CD14-positive monocyte (primary cell): ENCODE measurements around the gene PEX11A. TPM values are rescaled to one million over a fixed set of nuclear protein-coding genes. Genes with fewer than 3 reads are reported as not detected.

Experiments
- DNase-seq, 3 donors: peaks; one replicate each; pipeline ENCODE4 v3.0.0-alpha.2; 2011 to 2022
- H2AFZ ChIP-seq: 2 replicates; pipeline ENCODE4 v1.6.0; 2012; ENCODE audit warnings: mild to moderate bottlenecking, low read depth, low read length, inconsistent platforms; ENCODE audit not compliant: insufficient read depth, poor library complexity, severe bottlenecking
- H3K27ac ChIP-seq, 2 donors: 1 replicate in 1 of 2; 2 replicates in 1 of 2; pipeline ENCODE4 v1.5.1; 2012 to 2013; ENCODE audit warnings: low read length in 2 of 2, control low read depth in 1 of 2, inconsistent platforms in 1 of 2, low read depth in 1 of 2, mild to moderate bottlenecking in 1 of 2
- H3K27me3 ChIP-seq, 2 donors: one replicate each; pipeline versions ENCODE4 v1.6.0 to v1.6.1; 2011 to 2013; ENCODE audit warnings: low read length in 2 of 2; ENCODE audit not compliant: control insufficient read depth in 2 of 2, insufficient read depth in 2 of 2
- H3K36me3 ChIP-seq, 2 donors: replicated peaks in 1 of 2; 1 replicate in 1 of 2; 2 replicates in 1 of 2; pipeline versions ENCODE4 v1.5.1 to v1.6.1; 2012 to 2013; ENCODE audit warnings: low read length in 2 of 2, control low read depth in 1 of 2, inconsistent platforms in 1 of 2, mild to moderate bottlenecking in 1 of 2; ENCODE audit not compliant: insufficient read depth in 2 of 2, control insufficient read depth in 1 of 2
- H3K4me1 ChIP-seq, 2 donors: 1 replicate in 1 of 2; 2 replicates in 1 of 2; pipeline versions ENCODE4 v1.5.1 to v1.6.1; 2012 to 2013; ENCODE audit warnings: low read length in 2 of 2, control low read depth in 1 of 2, inconsistent platforms in 1 of 2, mild to moderate bottlenecking in 1 of 2, moderate library complexity in 1 of 2; ENCODE audit not compliant: insufficient read depth in 2 of 2, control insufficient read depth in 1 of 2
- H3K4me2 ChIP-seq: replicated peaks from 2 replicates; pipeline ENCODE3; 2012; ENCODE audit warnings: low read length, moderate library complexity, mild to moderate bottlenecking; ENCODE audit not compliant: poor library complexity, severe bottlenecking; ENCODE audit errors: extremely low read depth
- H3K4me3 ChIP-seq, 3 experiments: fragments of 200-600 bp in 1 of 3; sonication (generic) in 1 of 3; replicated peaks in 1 of 3; 1 replicate in 2 of 3; 2 replicates in 1 of 3; pipeline ENCODE4 v1.5.1; 2011 to 2013; ENCODE audit warnings: low read length in 3 of 3, mild to moderate bottlenecking in 3 of 3, control low read depth in 2 of 3, low read depth in 2 of 3, inconsistent platforms in 1 of 3, moderate library complexity in 1 of 3
- H3K79me2 ChIP-seq: 2 replicates; pipeline ENCODE4 v1.6.0; 2012; ENCODE audit warnings: mild to moderate bottlenecking, control low read depth, inconsistent platforms, low read length, moderate library complexity; ENCODE audit not compliant: insufficient read depth
- H3K9ac ChIP-seq: 2 replicates; pipeline ENCODE4 v1.6.0; 2017; ENCODE audit warnings: low read length, mild to moderate bottlenecking; ENCODE audit not compliant: insufficient read depth, poor library complexity, severe bottlenecking
- H3K9me3 ChIP-seq, 2 donors: replicated peaks in 1 of 2; 1 replicate in 1 of 2; 2 replicates in 1 of 2; pipeline versions ENCODE4 v1.5.1 to v1.6.1; 2012 to 2013; ENCODE audit warnings: low read length in 2 of 2, control low read depth in 1 of 2; ENCODE audit not compliant: control insufficient read depth in 1 of 2, insufficient read depth in 1 of 2
- H4K20me1 ChIP-seq: 2 replicates; pipeline ENCODE4 v1.6.0; 2012; ENCODE audit warnings: mild to moderate bottlenecking, low read length, control low read depth, moderate library complexity; ENCODE audit not compliant: insufficient read depth
- H3K27ac Mint-ChIP-seq, 7 donors: one replicate each; pipeline ENCODE4 v1.8.0; 2020; ENCODE audit warnings: mild to moderate bottlenecking in 7 of 7, mixed read lengths in 7 of 7, moderate library complexity in 6 of 7, inconsistent platforms in 2 of 7
- H3K27me3 Mint-ChIP-seq, 3 donors: one replicate each; pipeline ENCODE4 v1.8.0; 2021 to 2022; ENCODE audit warnings: low read depth in 3 of 3, mild to moderate bottlenecking in 3 of 3, mixed read lengths in 3 of 3, moderate library complexity in 3 of 3, inconsistent platforms in 1 of 3
- H3K36me3 Mint-ChIP-seq, 2 donors: one replicate each; pipeline ENCODE4 v1.8.0; 2020; ENCODE audit warnings: mixed read lengths in 2 of 2, inconsistent platforms in 1 of 2, mild to moderate bottlenecking in 1 of 2
- H3K4me1 Mint-ChIP-seq: one replicate; pipeline ENCODE4 v1.8.0; 2020; ENCODE audit warnings: mild to moderate bottlenecking, mixed read lengths
- H3K4me3 Mint-ChIP-seq, 2 donors: one replicate each; pipeline ENCODE4 v1.8.0; 2020; ENCODE audit warnings: mild to moderate bottlenecking in 2 of 2, mixed read lengths in 2 of 2, moderate library complexity in 1 of 2
- H3K9me3 Mint-ChIP-seq, 7 donors: one replicate each; pipeline ENCODE4 v1.8.0; 2020 to 2022; ENCODE audit warnings: mixed read lengths in 7 of 7, mild to moderate bottlenecking in 6 of 7, moderate library complexity in 6 of 7, inconsistent platforms in 2 of 7
- WGBS: methylation state at CpG from one replicate; pipeline ENCODE4 v1.1.5; 2013; ENCODE audit warnings: missing lambda C conversion rate; ENCODE audit not compliant: insufficient coverage; 5-methylcytosine and 5-hydroxymethylcytosine counted together
- intact Hi-C, 2 donors: fragments of 100-400 bp; cut with micrococcal nuclease; formaldehyde crosslinking; loops; one replicate each; pipeline versions ENCODE4 v1.15.0 to v1.15.1; 2023
- polyA plus RNA-seq, 3 donors: library from polyadenylated mRNA; depleted of rRNA in 1 of 3; unstranded in 2 of 3; stranded (reverse) in 1 of 3; fragments of 300-500 nt in 2 of 3; fragments of >200 nt in 1 of 3; fragmentation: Illumina TruSeq in 2 of 3; gene quantifications; 1 replicate in 2 of 3; 2 replicates in 1 of 3; pipeline ENCODE4 v1.2.3, GENCODE V29; 2012 to 2021
- TF ChIP-seq, protein P1 (sequence below): fragments of 200-600 bp; IDR thresholded peaks from one replicate; pipeline ENCODE4 v1.8.0; 2022; ENCODE audit warnings: antibody characterized with exemption, mild to moderate bottlenecking

PEX11A gene
- polyA plus RNA-seq, 3 donors = 0.72 to 0.84 (median 0.75) TPM

DNA sequence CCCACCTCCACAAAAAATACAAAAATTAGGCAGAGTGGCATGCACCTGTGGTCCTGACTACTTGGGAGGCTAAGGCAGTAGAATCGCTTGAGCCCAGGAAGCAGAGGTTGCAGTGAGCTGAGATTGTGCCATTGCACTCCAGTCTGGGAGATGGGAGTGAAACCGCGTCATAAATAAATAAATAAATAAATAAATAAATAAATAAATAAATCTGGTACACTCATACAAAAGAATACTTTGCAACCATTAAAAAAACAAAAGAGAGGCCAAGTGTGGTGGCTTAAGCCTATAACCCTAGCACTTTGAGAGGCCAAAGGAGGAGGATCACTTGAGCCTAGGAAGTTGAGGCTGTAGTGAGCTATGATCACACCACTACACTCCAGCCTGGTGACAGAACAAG is 32.5 kb upstream of the PEX11A start:
- H3K36me3 Mint-ChIP-seq = no peaks in the 10 kb centered on the region
- intact Hi-C loops = no loop called here
- H3K27ac ChIP-seq = no peak overlapping the region

DNA sequence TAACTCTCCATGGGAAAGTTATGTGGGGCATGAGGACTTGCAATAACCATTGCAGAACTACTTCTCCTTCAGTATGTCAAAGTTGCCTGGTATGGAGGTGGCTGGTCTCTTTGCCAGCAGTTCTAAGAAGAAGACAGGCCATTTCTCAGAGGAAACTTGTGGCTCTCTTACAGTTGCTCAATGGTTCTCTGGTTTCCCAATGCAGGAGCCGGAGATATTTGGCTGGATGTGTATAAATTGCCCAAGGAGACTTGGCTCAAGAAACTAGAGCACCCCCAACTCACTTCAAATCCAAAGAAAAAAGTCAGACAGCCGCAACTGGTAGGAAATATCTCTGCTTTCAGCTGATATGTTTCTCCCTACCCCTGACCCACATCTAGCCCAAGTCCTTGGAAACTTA is 24.2 kb upstream of the PEX11A start:
- H4K20me1 ChIP-seq = no peaks in the 10 kb centered on the region
- H3K9ac ChIP-seq = no peak overlapping the region
- no peaks in the 10 kb centered on the region for H3K36me3 Mint-ChIP-seq
- no peak overlapping the region for H2AFZ ChIP-seq
- intact Hi-C loops = no loop called here
- peak overlapping the region in 1 of 7 donors; percentile 78 for H3K27ac Mint-ChIP-seq
- no peaks in the 10 kb centered on the region for H3K36me3 ChIP-seq
- H3K27ac ChIP-seq = no peak overlapping the region
- no peak for DNase-seq
- WGBS = no CpG with 5 or more reads among the region's 2 CpGs
- H3K4me1 ChIP-seq = no peaks in the 10 kb centered on the region
- no peaks in the 10 kb centered on the region for H3K9me3 ChIP-seq
- no peak overlapping the region for H3K4me3 Mint-ChIP-seq
- no peaks in the 10 kb centered on the region for H3K27me3 ChIP-seq
- H3K4me1 Mint-ChIP-seq = peaks cover 7% of the 10 kb centered on the region
- no peak overlapping the region for H3K4me2 ChIP-seq
- peaks cover 0 to 4% (median 2%) of the 10 kb centered on the region in 3 donors for H3K27me3 Mint-ChIP-seq
- no peak overlapping the region for H3K4me3 ChIP-seq
- H3K79me2 ChIP-seq = no peaks in the 10 kb centered on the region
- peaks cover 0 to 2% (median 0%) of the 10 kb centered on the region in 7 donors for H3K9me3 Mint-ChIP-seq
- TF ChIP-seq, protein P1, sequence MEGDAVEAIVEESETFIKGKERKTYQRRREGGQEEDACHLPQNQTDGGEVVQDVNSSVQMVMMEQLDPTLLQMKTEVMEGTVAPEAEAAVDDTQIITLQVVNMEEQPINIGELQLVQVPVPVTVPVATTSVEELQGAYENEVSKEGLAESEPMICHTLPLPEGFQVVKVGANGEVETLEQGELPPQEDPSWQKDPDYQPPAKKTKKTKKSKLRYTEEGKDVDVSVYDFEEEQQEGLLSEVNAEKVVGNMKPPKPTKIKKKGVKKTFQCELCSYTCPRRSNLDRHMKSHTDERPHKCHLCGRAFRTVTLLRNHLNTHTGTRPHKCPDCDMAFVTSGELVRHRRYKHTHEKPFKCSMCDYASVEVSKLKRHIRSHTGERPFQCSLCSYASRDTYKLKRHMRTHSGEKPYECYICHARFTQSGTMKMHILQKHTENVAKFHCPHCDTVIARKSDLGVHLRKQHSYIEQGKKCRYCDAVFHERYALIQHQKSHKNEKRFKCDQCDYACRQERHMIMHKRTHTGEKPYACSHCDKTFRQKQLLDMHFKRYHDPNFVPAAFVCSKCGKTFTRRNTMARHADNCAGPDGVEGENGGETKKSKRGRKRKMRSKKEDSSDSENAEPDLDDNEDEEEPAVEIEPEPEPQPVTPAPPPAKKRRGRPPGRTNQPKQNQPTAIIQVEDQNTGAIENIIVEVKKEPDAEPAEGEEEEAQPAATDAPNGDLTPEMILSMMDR = no peak

More for the DNA sequence above, 32.5 kb upstream of the PEX11A start:
- Mint-ChIP-seq H3K27ac (no peak overlapping the region), H3K4me3 (no peak overlapping the region), H3K9me3 (peaks cover 0 to 8% (median 2%) of the 10 kb centered on the region in 7 donors), H3K4me1 (no peaks in the 10 kb centered on the region), H3K27me3 (peaks cover 2 to 12% (median 4%) of the 10 kb centered on the region in 3 donors)
- Histone ChIP-seq H3K79me2 (no peaks in the 10 kb centered on the region), H3K36me3 (no peaks in the 10 kb centered on the region), H3K4me3 (no peak overlapping the region), H4K20me1 (no peaks in the 10 kb centered on the region), H3K9me3 (peaks cover 0 to 2% of the 10 kb centered on the region in 2 donors), H3K27me3 (peaks cover 0 to 3% of the 10 kb centered on the region in 2 donors), H3K4me2 (no peak overlapping the region), H3K9ac (no peak overlapping the region), H3K4me1 (no peaks in the 10 kb centered on the region), H2AFZ (no peak overlapping the region)
- DNase-seq = no peak
- 83% methylated on average over 1 of the region's 3 CpGs for WGBS
- TF ChIP-seq, protein P1 = no peak
